ENCODE results near the gene UBE2N. TPM values are rescaled to one million over a fixed set of nuclear protein-coding genes. Genes with fewer than 3 reads are reported as not detected.
A peak's percentile ranks its signal among the peaks of the same experiment; 100 is the strongest.

UBE2N gene
- total and polyA plus RNA-seq, 2 experiments from 2014 or later, result 154 to 385 TPM

- peaks cover 3% of the 10 kb centered on the region; the same call in 1 of the 3 replicates for H3K9me3 Mint-ChIP-seq
- Histone ChIP-seq H3K4me3 (peak overlapping the region; percentile 7; the same call in 1 of the 2 replicates), H3K27ac (ENCODE audit: low read depth) (0 out of 2 replicates have a peak overlapping the region, but pooled peaks have one; percentile 11), H3K27me3 (ENCODE audit: insufficient read depth) (no peaks in the 10 kb centered on the region), H2AFZ (no peak overlapping the region), H3K4me2 (peak overlapping the region; percentile 47), H3K36me3 (ENCODE audit: insufficient read depth) (no peaks in the 10 kb centered on the region), H3K79me2 (replicated peaks; ENCODE audit: insufficient read depth) (peaks cover 9% of the 10 kb centered on the region), H3K9me2 (ENCODE audit: insufficient read depth) (no peaks in the 10 kb centered on the region), H3F3A (replicated peaks; ENCODE audit: low read depth) (peaks cover 11% of the 10 kb centered on the region; the same call in 1 of the 2 replicates), H3K4me1 (ENCODE audit: insufficient read depth) (peaks cover 54% of the 10 kb centered on the region), H4K20me1 (replicated peaks; ENCODE audit: insufficient read depth) (peaks cover 7% of the 10 kb centered on the region)
- DNase-seq (ENCODE audit: low spot score) (peak; percentile 45), ATAC-seq (no peak)
- TF ChIP-seq EZH2 (IDR thresholded peaks at IDR 0.05; ENCODE audit: low read depth, unreplicated experiment), result no peak
- TF ChIP-seq ZNF331 (CRISPR knock-in tag; IDR thresholded peaks at IDR 0.05; ENCODE audit: low read depth), result no peak
- TF ChIP-seq NANOG (IDR thresholded peaks at IDR 0.05; ENCODE audit: borderline replicate concordance), result no peak
- TF ChIP-seq STAT1 (IDR thresholded peaks at IDR 0.05; ENCODE audit: unreplicated experiment), result no peak
- no peak for TF ChIP-seq JUNB (IDR thresholded peaks at IDR 0.05; ENCODE audit: unreplicated experiment)
- no peak for TF ChIP-seq ZNF462 (CRISPR knock-in tag; IDR thresholded peaks at IDR 0.05)
- TF ChIP-seq CTCF (conservative IDR thresholded peaks at IDR 0.05; ENCODE audit: low read depth in 2 of 2), result no peak
- no peak for TF ChIP-seq POLR2AphosphoS5 (IDR thresholded peaks at IDR 0.05; ENCODE audit: low read depth)
- TF ChIP-seq EZH2phosphoT487 (IDR thresholded peaks at IDR 0.05; ENCODE audit: unreplicated experiment), result no peak
- TF ChIP-seq CREB1 (CRISPR knock-in tag; IDR thresholded peaks at IDR 0.05; ENCODE audit: low read depth), result no peak
- no peak for TF ChIP-seq ZNF114 (CRISPR knock-in tag; IDR thresholded peaks at IDR 0.05)
- peaks cover 14% of the 10 kb centered on the region for H3K27me3 Mint-ChIP-seq (ENCODE audit: insufficient read depth, low read depth, poor library complexity)
- H3K36me3 Mint-ChIP-seq (ENCODE audit: low read depth), result peaks cover 13% of the 10 kb centered on the region; the same call in 2 of the 3 replicates
- H3K4me3 Mint-ChIP-seq, result no peak overlapping the region
- peak overlapping the region; percentile 45; the same call in 1 of the 2 replicates for H3K27ac Mint-ChIP-seq
- peaks cover 41% of the 10 kb centered on the region for H3K4me1 Mint-ChIP-seq
These were observed 67.6 kb downstream of the UBE2N start for GRCh38 chr12:93373961-93374656.

All from GM23338 (cell line).